ENCODE measurements around the gene CADPS.

Gene CADPS

GRCh38 chr3:62571916-62572315 lies 303.3 kb downstream of the CADPS start:
- TF ChIP-seq EZH2 (IDR thresholded peaks at IDR 0.05; ENCODE audit: borderline replicate concordance, low read length) (no peak), CTCF (IDR thresholded peaks at IDR 0.05; ENCODE audit: low read length) (no peak)
- Histone ChIP-seq H3K9ac (ENCODE audit: low read length) (no peak overlapping the region), H3K36me3 (ENCODE audit: insufficient read depth, low read length) (no peaks in the 10 kb centered on the region), H3K79me2 (ENCODE audit: insufficient read depth, low read length) (no peaks in the 10 kb centered on the region), H3K9me2 (ENCODE audit: low read depth, low read length) (no peaks in the 10 kb centered on the region), H3K27me3 (ENCODE audit: insufficient read depth, low read length) (no peaks in the 10 kb centered on the region), H3K9me3 (ENCODE audit: low read length) (no peaks in the 10 kb centered on the region), H4K20me1 (ENCODE audit: insufficient read depth, low read length) (no peaks in the 10 kb centered on the region), H2AFZ (ENCODE audit: low read length) (no peak overlapping the region), H3K4me1 (ENCODE audit: insufficient read depth, low read length, severe bottlenecking) (no peaks in the 10 kb centered on the region), H3F3A (ENCODE audit: insufficient read depth, low read length) (no peaks in the 10 kb centered on the region), H3K4me3 (ENCODE audit: low read depth, low read length, poor library complexity, severe bottlenecking) (no peak overlapping the region), H3K27ac (ENCODE audit: low read depth, low read length, poor library complexity, severe bottlenecking) (no peak overlapping the region), H3K4me2 (ENCODE audit: low read length) (no peak overlapping the region)

GRCh38 chr3:62570888-62571287 lies 304.3 kb downstream of the CADPS start:
- Histone ChIP-seq H2AFZ (ENCODE audit: low read length) (no peak overlapping the region), H3K36me3 (ENCODE audit: insufficient read depth, low read length) (no peaks in the 10 kb centered on the region), H3K4me2 (ENCODE audit: low read length) (no peak overlapping the region), H3K27ac (ENCODE audit: low read depth, low read length, poor library complexity, severe bottlenecking) (no peak overlapping the region), H3K27me3 (ENCODE audit: insufficient read depth, low read length) (no peaks in the 10 kb centered on the region), H3F3A (ENCODE audit: insufficient read depth, low read length) (no peaks in the 10 kb centered on the region), H3K9ac (ENCODE audit: low read length) (no peak overlapping the region), H3K79me2 (ENCODE audit: insufficient read depth, low read length) (no peaks in the 10 kb centered on the region), H3K9me3 (ENCODE audit: low read length) (no peaks in the 10 kb centered on the region), H3K4me1 (ENCODE audit: insufficient read depth, low read length, severe bottlenecking) (no peaks in the 10 kb centered on the region), H3K9me2 (ENCODE audit: low read depth, low read length) (no peaks in the 10 kb centered on the region), H3K4me3 (ENCODE audit: low read depth, low read length, poor library complexity, severe bottlenecking) (no peak overlapping the region), H4K20me1 (ENCODE audit: insufficient read depth, low read length) (no peaks in the 10 kb centered on the region)
- no peak for TF ChIP-seq EZH2 (IDR thresholded peaks at IDR 0.05; ENCODE audit: borderline replicate concordance, low read length)
- no peak for TF ChIP-seq CTCF (IDR thresholded peaks at IDR 0.05; ENCODE audit: low read length)

DNA sequence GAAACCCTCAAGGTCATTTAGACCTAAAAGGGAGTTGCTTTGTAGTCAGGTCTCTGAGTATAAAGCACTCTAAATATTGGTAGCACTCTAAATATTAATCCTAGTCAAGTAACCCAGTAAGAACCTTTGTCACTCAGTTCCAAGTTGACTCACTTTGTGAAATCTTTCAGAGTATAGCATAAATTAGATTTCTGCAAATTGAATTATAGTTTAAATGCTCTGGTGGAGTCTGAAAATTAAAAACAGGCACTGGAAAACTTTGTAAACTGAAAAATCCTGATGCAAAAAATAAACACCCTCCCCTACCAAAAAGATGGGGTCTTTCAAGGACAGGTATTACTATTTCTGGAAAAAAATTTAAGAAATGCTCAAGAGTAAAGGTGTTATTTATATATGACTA lies 305.6 kb downstream of the CADPS start:
- no peaks in the 10 kb centered on the region for H3K4me1 ChIP-seq (ENCODE audit: insufficient read depth, low read length, severe bottlenecking)
- H3F3A ChIP-seq (ENCODE audit: insufficient read depth, low read length), result no peaks in the 10 kb centered on the region
- H3K4me2 ChIP-seq (ENCODE audit: low read length), result no peak overlapping the region
- H3K27me3 ChIP-seq (ENCODE audit: insufficient read depth, low read length), result no peaks in the 10 kb centered on the region
- no peaks in the 10 kb centered on the region for H3K79me2 ChIP-seq (ENCODE audit: insufficient read depth, low read length)
- no peaks in the 10 kb centered on the region for H3K36me3 ChIP-seq (ENCODE audit: insufficient read depth, low read length)
- no peak overlapping the region for H3K9ac ChIP-seq (ENCODE audit: low read length)
- no peak overlapping the region for H2AFZ ChIP-seq (ENCODE audit: low read length)
- no peaks in the 10 kb centered on the region for H3K9me3 ChIP-seq (ENCODE audit: low read length)
- no peak overlapping the region for H3K4me3 ChIP-seq (ENCODE audit: low read depth, low read length, poor library complexity, severe bottlenecking)
- no peaks in the 10 kb centered on the region for H3K9me2 ChIP-seq (ENCODE audit: low read depth, low read length)
- no peaks in the 10 kb centered on the region for H4K20me1 ChIP-seq (ENCODE audit: insufficient read depth, low read length)
- H3K27ac ChIP-seq (ENCODE audit: low read depth, low read length, poor library complexity, severe bottlenecking), result no peak overlapping the region
- TF ChIP-seq EZH2 (IDR thresholded peaks at IDR 0.05; ENCODE audit: borderline replicate concordance, low read length) (no peak), CTCF (IDR thresholded peaks at IDR 0.05; ENCODE audit: low read length) (no peak)

All from OCI-LY1 (cell line).